Colonic mucosa (tissue), 4 donors: Measurements from ENCODE around the gene GPALPP1. TPM values are rescaled to one million over a fixed set of nuclear protein-coding genes. Genes with fewer than 3 reads are reported as not detected.
"Not testable (repeated sequence)": the region's sequence is repeated elsewhere in the genome, so short reads cannot be mapped to it uniquely, and the experiment has no call there.

ENCODE experiments used
- DNase-seq: peaks from one replicate; pipeline ENCODE4 v3.0.0-alpha.2; 2020
- H3K27ac ChIP-seq: fragments of 200-600 bp; one replicate; pipeline ENCODE4 v1.8.0; 2021
- H3K27me3 ChIP-seq: fragments of 200-600 bp; one replicate; pipeline ENCODE4 v1.8.0; 2021
- H3K36me3 ChIP-seq: fragments of 200-600 bp; one replicate; pipeline ENCODE4 v1.8.0; 2021
- H3K4me1 ChIP-seq: fragments of 200-600 bp; one replicate; pipeline ENCODE4 v1.8.0; 2021; ENCODE audit warnings: mild to moderate bottlenecking
- H3K4me3 ChIP-seq: fragments of 200-600 bp; one replicate; pipeline ENCODE4 v1.8.0; 2021
- H3K9ac ChIP-seq, 2 donors: one replicate each; pipeline ENCODE4 v1.7.0; 2013; ENCODE audit warnings: control low read depth in 2 of 2, low read depth in 2 of 2, low read length in 2 of 2
- H3K9me3 ChIP-seq: fragments of 200-600 bp; one replicate; pipeline ENCODE4 v1.8.0; 2021
- CTCF ChIP-seq: fragments of 200-600 bp; IDR thresholded peaks from one replicate; pipeline ENCODE4 v1.8.0; 2022; ENCODE audit warnings: antibody characterized with exemption, mild to moderate bottlenecking
- intact Hi-C: fragments of 100-400 bp; cut with DNase I; formaldehyde crosslinking; loops from one replicate; pipeline ENCODE4 v1.14.1; 2022
- total RNA-seq, 2 donors: library from RNA; stranded (reverse); fragmentation: NEBNext Ultra II Directional in 1 of 2; extraction: Animal tissue kit (Norgen Biotek cat#: 25700) in 1 of 2; gene quantifications; one replicate each; pipeline ENCODE4 v1.2.1, GENCODE V29; 2021
- donor health status: healthy.
- donor health status: DM: no; HTN: no; CAD: no.
- donor health status: DM: no; HTN: no; CAD: no.

The GPALPP1 gene
- 10 to 100 TPM; 15.8 to 16.0 TPM for total RNA-seq

- TF ChIP-seq CTCF = no peak
- Histone ChIP-seq H3K4me1 (peaks cover 15% of the 10 kb centered on the region), H3K4me3 (peak within 1 kb of the TSS; percentile 81), H3K9ac (peak within 1 kb of the TSS; percentile 90 to 97), H3K27me3 (no peaks in the 10 kb centered on the region), H3K36me3 (no peaks in the 10 kb centered on the region), H3K9me3 (no peaks in the 10 kb centered on the region), H3K27ac (peak within 1 kb of the TSS; percentile 50)
- DNase-seq = peak; percentile 96
- intact Hi-C loops = no loop called here
Measured at GRCh38 chr13:44989071-44989889, at the start of gene GPALPP1, which contains the start of gene NUFIP1. Gene GPALPP1 (plus strand): TSS chr13:44989538. CDS start chr13:44989655, 117 bp downstream. Gene NUFIP1 (minus strand): TSS chr13:44989471. CDS start chr13:44989436, 35 bp downstream.

- H3K9me3 ChIP-seq, intact Hi-C loops, H3K4me3 ChIP-seq, H3K9ac ChIP-seq, H3K4me1 ChIP-seq, H3K27ac ChIP-seq, DNase-seq, H3K36me3 ChIP-seq, H3K27me3 ChIP-seq: not testable (repeated sequence)
Measured at GRCh38 chr13:44943411-44943810, 45.9 kb upstream of the GPALPP1 start.

GRCh38 chr13:44951184-44951583 is 38.2 kb upstream of the GPALPP1 start:
- H3K27ac ChIP-seq = no peak overlapping the region
- no peaks in the 10 kb centered on the region for H3K4me1 ChIP-seq
- H3K9me3 ChIP-seq = no peaks in the 10 kb centered on the region
- no peak for TF ChIP-seq CTCF
- no peaks in the 10 kb centered on the region for H3K27me3 ChIP-seq
- no peak overlapping the region for H3K4me3 ChIP-seq
- no peaks in the 10 kb centered on the region for H3K36me3 ChIP-seq
- intact Hi-C loops = no loop called here
- no peak overlapping the region for H3K9ac ChIP-seq
- no peak for DNase-seq

- Histone ChIP-seq H3K4me3 (no peak overlapping the region), H3K9me3 (no peaks in the 10 kb centered on the region), H3K27ac (no peak overlapping the region), H3K36me3 (no peaks in the 10 kb centered on the region), H3K4me1 (no peaks in the 10 kb centered on the region), H3K9ac (no peak overlapping the region), H3K27me3 (no peaks in the 10 kb centered on the region)
- intact Hi-C loops = no loop called here
- TF ChIP-seq CTCF = no peak
- DNase-seq = no peak
Measured at GRCh38 chr13:44952671-44953070, 36.7 kb upstream of the GPALPP1 start.

- Histone ChIP-seq H3K4me1 (no peaks in the 10 kb centered on the region), H3K27me3 (no peaks in the 10 kb centered on the region), H3K36me3 (no peaks in the 10 kb centered on the region), H3K27ac (no peak overlapping the region), H3K4me3 (no peak overlapping the region), H3K9me3 (no peaks in the 10 kb centered on the region), H3K9ac (no peak overlapping the region)
- DNase-seq = no peak
- TF ChIP-seq CTCF = no peak
- intact Hi-C loops = no loop called here
Measured at GRCh38 chr13:44954224-44954623, 35.1 kb upstream of the GPALPP1 start.

GRCh38 chr13:44955406-44955805 is 33.9 kb upstream of the GPALPP1 start:
- no peak for DNase-seq
- H3K27me3 ChIP-seq = no peaks in the 10 kb centered on the region
- no peak overlapping the region for H3K4me3 ChIP-seq

More at GRCh38 chr13:44955406-44955805, 33.9 kb upstream of the GPALPP1 start:
- Histone ChIP-seq H3K4me1 (no peaks in the 10 kb centered on the region), H3K9ac (no peak overlapping the region), H3K27ac (no peak overlapping the region), H3K9me3 (no peaks in the 10 kb centered on the region), H3K36me3 (no peaks in the 10 kb centered on the region)
- intact Hi-C loops = no loop called here
- TF ChIP-seq CTCF = no peak
